Coronary artery (tissue), 2 donors: Measurements from ENCODE around the gene RNASE8.

Experiments used
- DNase-seq: peaks from one replicate; pipeline ENCODE4 v3.0.0-alpha.2; 2017; ENCODE audit warnings: low spot score
- H3K27ac ChIP-seq, 2 donors: fragments of 200-600 bp; sonication (generic); one replicate each; pipeline ENCODE4 v1.5.1; 2016 to 2019
- H3K4me3 ChIP-seq: fragments of 200-600 bp; sonication (generic); 2 replicates; pipeline ENCODE4 v1.5.1; 2016; ENCODE audit warnings: mild to moderate bottlenecking, moderate library complexity
- CTCF ChIP-seq: fragments of 200-600 bp; sonication (generic); IDR thresholded peaks from one replicate; pipeline ENCODE4 v1.5.1; 2019; ENCODE audit warnings: antibody characterized with exemption

RNASE8 gene

GRCh38 chr14:21084396-21084795 lies 26.8 kb downstream of the RNASE8 start:
- TF ChIP-seq CTCF: no peak

GRCh38 chr14:21084998-21085853 lies 27.6 kb downstream of the RNASE8 start:
- no peak overlapping the region for H3K4me3 ChIP-seq
- no peak for DNase-seq
- no peak for TF ChIP-seq CTCF
- peak overlapping the region in 1 of 2 donors; percentile 22 for H3K27ac ChIP-seq

More at GRCh38 chr14:21084396-21084795, 26.8 kb downstream of the RNASE8 start:
- no peak overlapping the region for H3K4me3 ChIP-seq
- no peak for DNase-seq
- H3K27ac ChIP-seq: no peak overlapping the region

- DNase-seq: no peak
- peak overlapping the region in 1 of 2 donors; percentile 66 for H3K27ac ChIP-seq
Measured at GRCh38 chr14:21086908-21087293, 29.3 kb downstream of the RNASE8 start.

GRCh38 chr14:21087294-21088091 lies 29.9 kb downstream of the RNASE8 start:
- Histone ChIP-seq H3K27ac (peak overlapping the region in 1 of 2 donors; percentile 66), H3K4me3 (no peak overlapping the region)
- no peak for DNase-seq
- TF ChIP-seq CTCF: no peak

More at GRCh38 chr14:21086908-21087293, 29.3 kb downstream of the RNASE8 start:
- H3K4me3 ChIP-seq: no peak overlapping the region
- TF ChIP-seq CTCF: no peak

GRCh38 chr14:21088687-21089086 lies 31.1 kb downstream of the RNASE8 start:
- Histone ChIP-seq H3K4me3 (no peak overlapping the region), H3K27ac (no peak overlapping the region)
- no peak for DNase-seq
- no peak for TF ChIP-seq CTCF

- no peak for DNase-seq
- Histone ChIP-seq H3K27ac (no peak overlapping the region), H3K4me3 (no peak overlapping the region)
- TF ChIP-seq CTCF: no peak
Measured at GRCh38 chr14:21089271-21089670, 31.6 kb downstream of the RNASE8 start.
